ENCODE data around the gene UROS.

Gene UROS

DNA sequence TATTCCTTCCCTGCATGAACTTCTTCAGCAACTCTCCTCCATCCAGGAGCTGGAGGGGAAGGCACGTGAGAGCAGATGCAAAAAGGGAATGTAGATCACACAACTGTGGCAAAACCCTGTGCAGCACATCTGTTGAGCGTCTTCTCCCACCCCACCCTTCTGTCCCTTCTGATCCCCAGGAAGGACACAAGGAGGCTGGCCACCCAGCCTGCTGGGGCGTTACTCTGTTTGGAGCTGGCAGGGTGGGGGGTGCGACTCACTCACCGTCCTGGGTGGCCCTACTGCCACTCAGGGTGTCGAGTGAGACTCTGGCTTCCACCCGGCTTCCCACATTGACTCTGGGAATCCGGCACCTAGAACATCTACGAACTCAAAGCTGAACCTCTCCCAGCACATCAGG, 37.3 kb downstream of the UROS start:
- no peak for DNase-seq

- DNase-seq: no peak
Observed at GRCh38 chr10:125783957-125784356, 39.1 kb downstream of the UROS start.

GRCh38 chr10:125783408-125783807, 39.6 kb downstream of the UROS start:
- DNase-seq: no peak

GRCh38 chr10:125782616-125783015, 40.4 kb downstream of the UROS start:
- DNase-seq: no peak

DNA sequence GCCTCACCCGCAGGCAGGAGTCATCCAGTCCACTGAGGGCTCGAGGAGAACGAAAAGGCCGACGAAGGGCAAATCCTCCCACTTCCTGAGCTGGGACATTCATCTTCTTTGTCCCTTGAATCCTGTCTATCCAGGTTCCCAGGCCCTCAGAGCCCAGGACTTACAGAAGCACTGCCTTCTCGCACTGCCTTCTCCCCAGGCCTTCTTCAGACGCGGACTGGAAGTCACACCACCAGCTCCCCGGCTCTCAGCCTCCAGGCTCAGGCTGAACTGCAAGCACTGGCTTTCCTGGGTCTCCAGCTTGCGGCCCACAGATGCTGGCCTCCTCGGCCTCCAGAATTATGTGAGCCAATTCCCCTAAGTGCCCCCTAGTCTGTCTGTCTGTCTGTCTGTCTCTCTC, 41.0 kb downstream of the UROS start:
- no peak for DNase-seq

GRCh38 chr10:125781374-125781773, 41.7 kb downstream of the UROS start:
- DNase-seq: no peak

GRCh38 chr10:125779403-125780327, 43.4 kb downstream of the UROS start:
- no peak for DNase-seq

DNA sequence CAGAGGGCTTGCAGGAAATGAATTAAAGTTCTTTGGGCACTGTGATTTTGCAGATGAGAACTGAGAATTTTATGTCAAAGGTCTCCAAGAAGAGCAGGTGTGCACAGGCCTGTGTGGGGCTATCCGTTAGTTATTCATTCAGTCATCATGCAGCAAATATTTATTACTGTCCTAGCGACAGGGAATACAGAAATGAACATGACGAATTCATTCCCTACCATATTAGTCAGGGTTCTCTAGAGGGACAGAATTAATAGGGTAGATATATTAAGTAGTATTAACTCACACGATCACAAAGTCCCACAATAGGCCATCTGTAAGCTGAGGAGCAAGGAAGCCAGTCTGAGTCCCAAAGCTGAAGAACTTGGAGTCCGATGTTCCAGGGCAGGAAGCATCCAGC, 44.5 kb downstream of the UROS start:
- no peak for DNase-seq

DNA sequence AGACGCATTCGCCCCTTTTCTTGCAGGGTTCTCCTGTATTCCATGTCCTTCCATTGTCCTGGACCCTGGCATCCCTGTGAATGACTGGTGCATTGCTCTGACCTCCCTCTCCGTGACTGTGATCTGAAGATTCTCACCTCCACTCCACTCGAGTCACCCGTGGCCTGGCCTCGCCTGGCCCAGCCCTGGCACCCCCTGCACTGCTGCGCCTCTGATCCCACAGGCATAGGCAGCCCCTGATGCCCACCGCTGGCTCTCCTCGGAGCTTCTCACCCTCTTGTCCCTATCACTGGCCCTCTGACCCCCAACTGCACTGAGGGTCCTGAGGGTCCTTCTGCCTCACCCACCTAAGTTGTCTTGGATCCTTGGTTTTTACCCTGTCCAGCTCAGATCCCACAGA, 45.3 kb downstream of the UROS start:
- DNase-seq: no peak

DNA sequence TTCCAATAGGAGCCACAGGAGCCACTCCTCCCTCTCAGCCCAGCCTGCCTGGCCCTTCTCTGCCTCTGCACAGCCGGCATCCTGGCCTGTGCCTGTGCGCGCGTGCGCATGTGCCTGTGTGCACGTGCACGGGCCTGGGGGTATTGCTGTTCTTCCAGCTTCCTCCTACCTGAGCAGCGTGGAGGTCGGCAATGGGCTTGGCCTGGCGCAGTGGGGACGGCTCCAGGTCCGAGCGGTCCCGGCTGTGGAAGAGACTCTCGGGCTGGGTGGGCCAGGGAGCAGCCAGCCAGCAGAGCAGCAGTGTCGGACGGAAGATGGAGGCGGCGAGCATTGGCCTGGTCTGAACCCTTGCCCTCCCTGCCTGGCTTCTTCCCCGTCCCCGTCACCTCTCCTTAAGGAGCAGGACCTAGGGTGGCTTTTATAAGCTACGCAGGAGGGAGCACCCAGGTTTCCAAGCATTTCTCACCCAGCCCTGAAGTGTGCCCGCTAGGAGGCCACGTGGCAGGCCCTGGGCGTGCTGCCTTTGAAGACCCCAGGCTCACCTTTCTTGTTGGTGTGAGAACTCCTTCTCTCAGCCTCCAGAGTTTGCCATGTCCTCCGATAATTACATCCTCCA, 47.5 kb downstream of the UROS start, which contains the start of gene MMP21:
Gene MMP21 (minus strand): TSS at position 331 of the 616 bp plus-strand sequence. CDS start 0 bp downstream, at position 331.
- no peak for DNase-seq

GRCh38 chr10:125774581-125775191, 48.4 kb downstream of the UROS start:
- DNase-seq: no peak

DNA sequence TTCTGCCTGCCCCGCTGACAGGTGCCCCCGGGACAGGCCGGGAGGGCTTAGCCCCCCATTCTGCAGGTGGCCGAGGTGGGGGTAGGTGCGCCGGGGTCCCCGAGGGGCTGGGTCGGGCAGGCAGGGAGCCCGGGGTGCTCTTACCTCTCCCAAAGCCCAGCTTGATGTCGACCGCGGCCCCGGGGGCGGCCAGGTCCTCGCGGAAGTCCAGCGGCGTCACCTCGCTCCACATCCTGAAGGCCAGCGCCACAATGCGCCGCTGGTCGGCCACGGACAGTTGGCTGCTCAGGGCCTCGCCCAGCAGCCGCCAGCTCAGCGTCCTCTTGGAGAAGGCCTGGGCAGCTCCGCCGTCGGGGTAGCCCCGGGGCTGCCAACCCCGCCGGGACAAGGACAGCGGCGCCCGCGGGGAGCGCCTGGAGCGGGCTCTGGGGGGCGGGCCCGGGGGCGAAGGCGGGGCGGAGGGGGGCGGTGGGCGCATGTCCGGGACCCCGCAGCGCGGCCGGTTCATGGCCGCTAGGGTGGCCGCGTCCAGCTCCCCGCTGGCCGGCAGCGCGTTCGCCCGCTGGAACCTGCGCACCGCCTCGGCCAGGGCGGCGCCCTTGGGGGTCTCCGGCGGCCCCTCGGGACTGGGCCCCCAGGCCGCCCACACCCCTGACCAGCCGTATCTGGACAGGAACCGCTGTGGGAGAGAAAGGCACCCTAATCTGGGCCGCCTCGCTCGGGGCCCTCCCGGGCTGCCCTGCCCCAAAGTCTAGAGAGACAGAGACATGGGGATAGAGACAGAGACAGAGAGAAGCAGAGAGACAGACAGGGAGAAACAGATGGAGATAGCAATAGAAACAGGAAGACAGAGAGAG, 49.1 kb downstream of the UROS start:
- DNase-seq: no peak

DNA sequence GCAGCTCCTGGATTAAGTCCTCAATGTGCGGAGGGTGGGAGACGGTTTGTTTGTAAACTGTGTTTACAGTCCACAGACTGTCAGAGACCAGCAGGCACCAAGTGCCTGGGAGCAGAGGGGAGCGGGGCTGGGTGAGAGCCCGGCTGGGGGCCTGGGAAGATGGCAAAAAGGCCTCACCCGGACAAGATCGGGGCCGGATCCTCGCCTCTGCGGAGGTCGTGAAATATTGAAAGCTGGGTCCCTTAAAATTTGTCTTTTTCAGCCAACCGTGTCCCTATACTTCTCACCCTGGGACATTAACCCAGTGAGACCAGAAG, 50.2 kb downstream of the UROS start:
- no peak for DNase-seq

GRCh38 chr10:125772112-125772863, 50.8 kb downstream of the UROS start:
- DNase-seq: no peak

DNA sequence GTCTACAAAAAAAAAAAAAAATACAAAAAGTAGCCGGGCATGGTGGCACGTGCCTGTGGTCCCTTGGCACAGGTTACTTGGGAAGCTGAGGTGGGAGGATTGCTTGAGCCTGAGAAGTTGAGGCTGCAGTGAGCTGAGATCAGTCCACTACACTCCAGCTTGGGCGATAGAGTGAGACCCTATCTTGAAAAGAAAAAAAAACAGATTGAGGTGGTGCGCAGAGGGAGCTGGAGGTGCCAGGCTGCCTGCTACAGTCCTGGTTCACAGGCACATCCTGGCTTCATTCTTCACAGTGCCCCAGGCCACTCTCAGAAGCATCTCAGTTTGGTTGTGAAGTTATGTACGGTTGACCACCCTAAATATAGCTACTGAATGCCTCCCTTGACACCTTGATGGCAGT, 52.2 kb downstream of the UROS start:
- DNase-seq: no peak

DNA sequence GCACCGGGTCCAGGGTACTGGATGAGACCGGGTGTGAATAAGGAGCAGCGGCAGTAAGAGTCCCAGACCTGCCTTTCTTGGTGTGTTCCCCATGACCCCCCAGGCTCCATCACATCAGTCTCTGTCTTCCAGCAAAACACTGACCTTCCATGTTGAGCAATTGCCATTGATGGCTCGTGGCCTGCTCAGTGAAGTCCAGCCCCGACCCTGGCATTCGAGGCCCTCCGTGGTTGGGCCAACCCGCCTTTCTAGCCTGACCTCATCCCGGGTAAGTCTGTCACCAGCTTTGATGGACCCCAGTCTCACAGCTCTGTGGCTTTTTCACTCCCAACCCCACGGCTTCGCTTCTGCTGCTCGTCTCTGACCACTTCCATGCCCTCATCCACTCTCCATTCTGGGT, 53.9 kb downstream of the UROS start:
- DNase-seq: no peak

DNA sequence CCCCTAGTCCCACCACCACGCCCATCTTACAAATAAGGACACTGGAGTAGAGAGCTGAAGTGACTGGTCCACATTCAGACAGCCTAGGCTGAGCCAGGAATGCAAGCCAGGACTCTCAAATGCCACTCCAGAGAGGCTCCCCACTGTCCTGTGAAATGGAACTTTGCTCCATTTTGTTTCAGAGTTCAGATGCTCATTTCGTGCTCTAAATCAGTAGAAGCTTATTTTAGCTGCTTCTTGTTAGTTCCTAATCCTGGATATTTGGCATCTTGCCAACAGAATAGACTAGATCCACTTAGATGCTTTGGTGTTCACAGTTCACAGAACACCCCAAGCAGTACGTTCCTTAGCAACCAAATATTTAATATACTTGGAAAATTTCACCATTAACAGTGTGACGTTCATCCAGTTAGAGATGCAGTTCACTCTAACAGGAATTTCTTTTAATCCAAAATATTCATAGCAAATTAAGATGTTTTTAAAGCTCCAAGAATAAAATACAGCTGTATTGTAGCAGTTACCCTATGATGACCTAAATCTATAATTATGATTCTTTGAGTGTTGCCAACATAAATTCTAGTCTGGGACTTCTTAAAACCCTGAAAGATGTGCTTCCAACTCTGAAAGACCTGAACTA, 54.7 kb downstream of the UROS start:
- no peak for DNase-seq

DNA sequence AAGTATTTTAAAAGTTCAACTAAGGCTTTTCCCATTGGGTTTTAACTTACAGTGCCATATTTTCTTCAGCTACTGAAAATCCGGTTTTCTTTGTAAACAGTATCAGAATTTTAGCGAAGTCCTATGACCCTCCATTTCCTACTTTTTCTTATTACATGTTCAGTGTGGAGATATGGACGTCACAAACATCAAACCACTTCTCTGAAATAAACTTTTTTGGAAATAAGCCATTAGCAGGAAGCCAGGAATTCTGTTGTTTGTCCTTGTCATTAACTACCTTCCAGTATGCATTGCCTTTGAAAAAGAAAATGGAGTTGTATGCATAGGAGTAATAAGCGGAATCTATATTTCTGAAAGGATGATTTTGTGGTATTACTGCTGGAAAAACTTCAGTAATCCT, 56.5 kb downstream of the UROS start:
- DNase-seq: no peak

GRCh38 chr10:125765835-125766234, 57.2 kb downstream of the UROS start:
- DNase-seq: no peak

DNA sequence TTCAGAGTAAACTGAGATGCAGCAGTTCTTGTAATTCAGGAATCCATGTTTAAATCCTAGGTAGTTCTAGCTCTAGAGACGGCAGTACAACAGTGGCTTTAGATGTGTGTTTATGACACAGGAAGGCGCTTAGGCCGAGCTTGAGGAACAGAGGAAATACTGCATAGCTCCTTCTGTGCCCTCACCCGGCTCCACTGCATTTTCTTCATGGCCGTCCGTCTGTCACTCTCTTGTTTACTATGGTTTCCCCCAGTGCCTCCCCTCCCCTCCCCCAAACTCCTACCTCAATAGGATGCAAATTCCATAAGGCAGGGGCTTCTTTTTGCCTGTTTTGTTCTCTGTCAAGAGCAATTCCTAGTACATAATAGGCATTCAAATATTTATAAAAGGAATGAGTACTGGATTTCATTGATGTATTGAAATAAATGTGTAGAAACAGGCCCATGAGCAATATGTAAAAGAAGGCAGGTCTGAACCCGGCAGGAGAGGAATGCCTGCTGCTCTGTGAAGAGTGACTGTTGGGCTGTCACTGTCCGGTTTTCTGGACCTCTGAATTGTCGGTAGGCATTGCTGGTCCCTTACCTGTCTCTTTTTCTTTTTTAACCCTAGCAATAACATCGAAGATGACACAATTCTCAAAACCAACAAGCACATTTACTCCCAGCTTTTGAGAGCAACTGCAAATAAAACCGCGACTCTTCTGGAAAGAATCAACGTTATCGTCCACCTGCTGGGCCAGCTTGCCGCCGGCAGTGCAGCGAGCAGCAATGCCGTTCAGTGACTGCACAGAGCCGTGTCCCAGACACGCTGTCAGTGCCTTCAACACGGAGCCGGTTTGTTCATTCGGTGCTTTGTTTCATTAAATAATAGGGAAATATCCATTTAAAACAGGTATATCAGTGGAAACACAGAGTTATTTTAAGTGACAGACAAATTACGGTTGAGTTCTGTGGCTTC, 60.1 kb downstream of the UROS start:
- DNase-seq: no peak

DNA sequence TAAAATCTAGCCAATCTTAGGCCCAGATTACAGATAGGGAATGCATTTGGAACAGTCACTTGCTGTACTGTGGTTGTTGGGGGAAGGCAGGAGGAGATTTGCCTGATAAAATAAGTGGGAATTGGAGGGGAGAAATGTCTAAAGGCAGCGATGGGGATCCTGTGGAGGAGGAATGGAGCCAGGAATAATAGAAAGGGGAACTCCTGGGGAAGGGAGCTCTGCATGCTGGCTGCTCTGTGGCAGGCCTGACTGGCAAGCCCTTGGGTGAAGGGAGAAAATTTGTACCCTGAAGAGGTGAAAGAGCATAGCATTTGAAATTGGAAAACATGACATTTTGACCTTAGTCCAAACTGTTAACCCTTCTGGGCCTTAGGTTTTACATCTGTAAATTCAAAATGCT, 61.1 kb downstream of the UROS start:
- no peak for DNase-seq
